ENCODE results near the gene CCM2. TPM values are rescaled to one million over a fixed set of nuclear protein-coding genes. Genes with fewer than 3 reads are reported as not detected.

Gene CCM2
- total and polyA plus RNA-seq, 2 of the 8 experiments (the other 6 are each of a cell fraction or from before 2014, with no cell fraction given): 31.6 to 41.2 TPM

GRCh38 chr7:45052011-45052410 lies 52.0 kb downstream of the CCM2 start:
- ChIA-PET POLR2A (ENCODE audit: partially characterized antibody) (interaction anchor here (0.6 to 1.3 kb wide), 3 partner anchors 11 to 255 kb away, joined by 3 to 4 read pairs (median 3); partner anchors contain the start of gene PPIA), CTCF (ENCODE audit: partially characterized antibody) (interaction anchor here (1.1 to 1.7 kb wide), 2 partner anchors 13 to 78 kb away, joined by 3 to 5 read pairs; no protein-coding TSS in a partner anchor)
- no peak overlapping the region for H2AFZ ChIP-seq (ENCODE audit: low read length)
- H2BK20ac ChIP-seq (ENCODE audit: low read length): no peak overlapping the region
- no peak overlapping the region for H3K56ac ChIP-seq (replicated peaks; ENCODE audit: insufficient read length, low read depth, low read length)
- H3K9me3 ChIP-seq (ENCODE audit: insufficient read depth in 2 of 2, low read depth in 1 of 2, low read length in 1 of 2): no peaks in the 10 kb centered on the region
- H3K27me3 ChIP-seq (replicated peaks in 1 of 4; ENCODE audit: control insufficient read depth in 3 of 4, extremely low read depth in 1 of 4, insufficient read depth in 3 of 4, low read length in 3 of 4): no peaks in the 10 kb centered on the region
- no peak overlapping the region for H3K23ac ChIP-seq (ENCODE audit: insufficient read length)
- H4K91ac ChIP-seq (replicated peaks; ENCODE audit: insufficient read length, low read length): no peak overlapping the region
- no peak overlapping the region for H3K27ac ChIP-seq (ENCODE audit: low read depth, low read length)
- H2BK5ac ChIP-seq (ENCODE audit: low read depth, low read length): no peak overlapping the region
- FAIRE-seq (no peak), DNase-seq (ENCODE audit: low read depth in 1 of 2, low spot score in 2 of 2) (no peak)
- no peaks in the 10 kb centered on the region for H3K4me1 ChIP-seq (replicated peaks in 1 of 4; ENCODE audit: control insufficient read depth in 3 of 4, insufficient read depth in 4 of 4, low read length in 3 of 4)
- H2BK120ac ChIP-seq (replicated peaks; ENCODE audit: low read depth, low read length): no peak overlapping the region
- H4K20me1 ChIP-seq (replicated peaks in 1 of 2; ENCODE audit: control insufficient read depth in 1 of 2, insufficient read depth in 2 of 2, low read length in 2 of 2): peaks cover 5 to 6% of the 10 kb centered on the region in 2 experiments
- no peak overlapping the region for H4K5ac ChIP-seq (ENCODE audit: insufficient read length, low read depth, low read length)
- peaks cover 0 to 3% (median 0%) of the 10 kb centered on the region in 4 experiments; a peak in 1 of 8 replicates for H3K36me3 ChIP-seq (ENCODE audit: control insufficient read depth in 2 of 4, insufficient read depth in 4 of 4, low read length in 3 of 4)
- H3K79me1 ChIP-seq (ENCODE audit: low read depth, low read length): no peaks in the 10 kb centered on the region; the same call in 1 of the 2 replicates
- 79% methylated on average over 3 of the region's 3 CpGs; no CpG with 5 or more reads in 1 of the 2 experiments for WGBS, 2 experiments (ENCODE audit: extremely low coverage in 1 of 2, insufficient coverage in 1 of 2, insufficient read length in 1 of 2, insufficient replicate concordance in 2 of 2, low coverage in 1 of 2, low lambda C conversion rate in 2 of 2, missing lambda C conversion rate in 1 of 2)
- no peak overlapping the region for H2AK5ac ChIP-seq (ENCODE audit: low read depth, low read length)
- H4K8ac ChIP-seq (ENCODE audit: extremely low read depth, insufficient read depth, low read length): no peak overlapping the region
- no peak overlapping the region for H2BK12ac ChIP-seq (ENCODE audit: low read depth, low read length)
- H3K18ac ChIP-seq (ENCODE audit: extremely low read depth, low read length): no peak overlapping the region
- no peaks in the 10 kb centered on the region for H3K79me2 ChIP-seq (ENCODE audit: control insufficient read depth in 1 of 2, insufficient read depth in 2 of 2, low read length in 2 of 2)
- no peak overlapping the region for H3K14ac ChIP-seq (ENCODE audit: insufficient read length)
- TF ChIP-seq SIN3A (conservative IDR thresholded peaks at IDR 0.05 in 1 of 2, IDR thresholded peaks at IDR 0.05 in 1 of 2; ENCODE audit: low read depth in 1 of 2, low read length in 2 of 2) (no peak), KDM1A (IDR thresholded peaks at IDR 0.05; ENCODE audit: borderline replicate concordance, low read length) (no peak), GABPA (IDR thresholded peaks at IDR 0.05; ENCODE audit: borderline replicate concordance, insufficient read depth, low read length) (no peak)
- no peaks in the 10 kb centered on the region for H3K23me2 ChIP-seq (ENCODE audit: low read depth, low read length)
- no peak overlapping the region for H3K4me2 ChIP-seq (ENCODE audit: insufficient read depth in 1 of 2, low read depth in 2 of 2, low read length in 2 of 2)
- no peak overlapping the region for H3K4ac ChIP-seq (replicated peaks; ENCODE audit: insufficient read length, low read depth, low read length)
- no peak overlapping the region for H2BK15ac ChIP-seq (ENCODE audit: low read length)
- H3K9ac ChIP-seq (replicated peaks in 1 of 4; ENCODE audit: extremely low read depth in 1 of 4, low read depth in 3 of 4, low read length in 3 of 4): no peak overlapping the region
- H3K4me3 ChIP-seq (ENCODE audit: extremely low read depth in 1 of 4, insufficient read depth in 2 of 4, low read depth in 3 of 4, low read length in 4 of 4): no peak overlapping the region

All from H1 (cell line).